ENCODE results near the gene WDR44. TPM values are rescaled to one million over a fixed set of nuclear protein-coding genes. Genes with fewer than 3 reads are reported as not detected.
A peak's percentile ranks its signal among the peaks of the same experiment; 100 is the strongest.

The WDR44 gene
- total RNA-seq, 4 donors from 2014 or later, result 13.3 to 25.1 (median 17.5) TPM

GRCh38 chrX:118350221-118350620 is 4.3 kb downstream of the WDR44 start:
- Histone ChIP-seq H3K27ac (peak overlapping the region in 3 of 4 donors; percentile 14 to 44 (median 43)), H3K27me3 (no peaks in the 10 kb centered on the region), H3K9me3 (no peaks in the 10 kb centered on the region), H3K4me1 (peaks cover 0 to 60% (median 19%) of the 10 kb centered on the region in 3 donors), H3K4me3 (no peak overlapping the region), H3K36me3 (no peaks in the 10 kb centered on the region)
- no peak for DNase-seq
- no peak for TF ChIP-seq POLR2A (IDR thresholded peaks at IDR 0.05)
- TF ChIP-seq CTCF (IDR thresholded peaks at IDR 0.05), result no peak
- intact Hi-C loops (cut with DNase I), result no loop called here
- WGBS, 2 donors, result 18 to 43% methylated on average over 5 to 6 of the region's 6 CpGs

GRCh38 chrX:118350706-118351105 is 4.8 kb downstream of the WDR44 start:
- no peaks in the 10 kb centered on the region for H3K27me3 ChIP-seq
- 70 to 86% methylated on average over 1 of the region's 1 CpG for WGBS, 2 donors
- H3K4me1 ChIP-seq, result peaks cover 0 to 64% (median 19%) of the 10 kb centered on the region in 3 donors
- TF ChIP-seq POLR2A (IDR thresholded peaks at IDR 0.05), result no peak
- no peak for TF ChIP-seq CTCF (IDR thresholded peaks at IDR 0.05)
- H3K4me3 ChIP-seq, result no peak overlapping the region
- no peak for DNase-seq
- H3K27ac ChIP-seq, result peak overlapping the region in 1 of 4 donors; percentile 43
- intact Hi-C loops (cut with DNase I), result no loop called here
- H3K36me3 ChIP-seq, result no peaks in the 10 kb centered on the region
- no peaks in the 10 kb centered on the region for H3K9me3 ChIP-seq

GRCh38 chrX:118352566-118352965 is 6.7 kb downstream of the WDR44 start:
- intact Hi-C loops (cut with DNase I), result no loop called here
- peaks cover 0 to 71% (median 19%) of the 10 kb centered on the region in 3 donors for H3K4me1 ChIP-seq
- DNase-seq, result no peak

GRCh38 chrX:118353081-118353850 is 7.4 kb downstream of the WDR44 start:
- Histone ChIP-seq H3K9me3 (no peaks in the 10 kb centered on the region), H3K4me3 (no peak overlapping the region), H3K4me1 (peaks cover 0 to 65% (median 19%) of the 10 kb centered on the region in 3 donors), H3K27ac (no peak overlapping the region), H3K27me3 (no peaks in the 10 kb centered on the region), H3K36me3 (no peaks in the 10 kb centered on the region)
- intact Hi-C loops (cut with DNase I), result no loop called here
- DNase-seq, result no peak
- WGBS, 2 donors, result 35% methylated on average over 4 of the region's 4 CpGs
- TF ChIP-seq CTCF (IDR thresholded peaks at IDR 0.05) (no peak), POLR2A (IDR thresholded peaks at IDR 0.05) (no peak)

More at GRCh38 chrX:118352566-118352965, 6.7 kb downstream of the WDR44 start:
- TF ChIP-seq POLR2A (IDR thresholded peaks at IDR 0.05) (no peak), CTCF (IDR thresholded peaks at IDR 0.05) (no peak)
- Histone ChIP-seq H3K9me3 (no peaks in the 10 kb centered on the region), H3K36me3 (no peaks in the 10 kb centered on the region), H3K27ac (no peak overlapping the region), H3K4me3 (no peak overlapping the region), H3K27me3 (no peaks in the 10 kb centered on the region)

GRCh38 chrX:118355225-118355920 is 9.5 kb downstream of the WDR44 start:
- 40 to 65% methylated on average over 1 to 2 of the region's 2 CpGs for WGBS, 2 donors
- intact Hi-C loops (cut with DNase I), result no loop called here
- Histone ChIP-seq H3K27me3 (no peaks in the 10 kb centered on the region), H3K36me3 (no peaks in the 10 kb centered on the region), H3K9me3 (no peaks in the 10 kb centered on the region), H3K4me3 (no peak overlapping the region), H3K4me1 (peaks cover 0 to 47% (median 3%) of the 10 kb centered on the region in 3 donors), H3K27ac (no peak overlapping the region)
- DNase-seq, result no peak
- TF ChIP-seq CTCF (IDR thresholded peaks at IDR 0.05) (no peak), POLR2A (IDR thresholded peaks at IDR 0.05) (no peak)

All from esophagus squamous epithelium (tissue), 5 donors.